NT2/D1 (cell line): ENCODE results near the gene ARL13A.

Experiments
- SUZ12 ChIP-seq: IDR thresholded peaks from 2 replicates; pipeline ENCODE4 v1.6.1; 2011; ENCODE audit not compliant: insufficient read length, insufficient read depth; ENCODE audit errors: extremely low read depth
- YY1 ChIP-seq: IDR thresholded peaks from 2 replicates; pipeline ENCODE4 v1.6.1; 2011; ENCODE audit not compliant: insufficient read length, insufficient read depth
- ZNF274 ChIP-seq: IDR thresholded peaks from 2 replicates; pipeline ENCODE4 v1.6.1; 2011; ENCODE audit warnings: mild to moderate bottlenecking, low read depth, low read length

DNA sequence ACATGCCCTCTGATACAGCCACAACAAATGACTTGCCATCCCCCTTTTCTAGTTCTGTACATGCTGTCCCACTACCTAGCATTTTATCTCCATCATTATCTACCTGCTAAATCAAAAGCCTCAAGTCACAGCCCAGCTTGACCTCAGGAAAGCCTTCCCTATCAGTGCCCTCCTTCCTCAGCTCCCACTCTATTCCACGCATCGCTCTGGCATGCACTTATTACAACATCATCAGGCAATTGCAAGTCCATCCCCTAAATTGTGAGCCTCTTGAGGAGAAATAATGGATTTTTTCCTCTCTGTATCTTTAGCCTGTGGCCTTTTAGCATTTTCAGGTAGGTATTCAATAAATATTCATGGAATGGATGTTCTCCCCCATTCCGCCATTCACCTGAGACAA, 5.7 kb downstream of the ARL13A start:
- TF ChIP-seq SUZ12 (no peak), ZNF274 (no peak), YY1 (no peak)
